ENCODE measurements around the gene ROBO2. TPM values are rescaled to one million over a fixed set of nuclear protein-coding genes. Genes with fewer than 3 reads are reported as not detected.

Gene ROBO2
- total RNA-seq, 4 donors from 2014 or later = 0.30 to 4.3 (median 2.0) TPM

- TF ChIP-seq POLR2A (IDR thresholded peaks at IDR 0.05) = no peak
- TF ChIP-seq, protein P1, sequence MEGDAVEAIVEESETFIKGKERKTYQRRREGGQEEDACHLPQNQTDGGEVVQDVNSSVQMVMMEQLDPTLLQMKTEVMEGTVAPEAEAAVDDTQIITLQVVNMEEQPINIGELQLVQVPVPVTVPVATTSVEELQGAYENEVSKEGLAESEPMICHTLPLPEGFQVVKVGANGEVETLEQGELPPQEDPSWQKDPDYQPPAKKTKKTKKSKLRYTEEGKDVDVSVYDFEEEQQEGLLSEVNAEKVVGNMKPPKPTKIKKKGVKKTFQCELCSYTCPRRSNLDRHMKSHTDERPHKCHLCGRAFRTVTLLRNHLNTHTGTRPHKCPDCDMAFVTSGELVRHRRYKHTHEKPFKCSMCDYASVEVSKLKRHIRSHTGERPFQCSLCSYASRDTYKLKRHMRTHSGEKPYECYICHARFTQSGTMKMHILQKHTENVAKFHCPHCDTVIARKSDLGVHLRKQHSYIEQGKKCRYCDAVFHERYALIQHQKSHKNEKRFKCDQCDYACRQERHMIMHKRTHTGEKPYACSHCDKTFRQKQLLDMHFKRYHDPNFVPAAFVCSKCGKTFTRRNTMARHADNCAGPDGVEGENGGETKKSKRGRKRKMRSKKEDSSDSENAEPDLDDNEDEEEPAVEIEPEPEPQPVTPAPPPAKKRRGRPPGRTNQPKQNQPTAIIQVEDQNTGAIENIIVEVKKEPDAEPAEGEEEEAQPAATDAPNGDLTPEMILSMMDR (IDR thresholded peaks at IDR 0.05) = no peak
- H3K4me3 ChIP-seq (ENCODE audit: low read depth, poor library complexity, severe bottlenecking) = no peak overlapping the region
- intact Hi-C loops (cut with DNase I; ENCODE audit: low total_unique reads) = no loop called here
- 77 to 88% methylated on average over 2 of the region's 2 CpGs for WGBS, 2 donors
- DNase-seq (ENCODE audit: low spot score in 2 of 2) = no peak
Measured at GRCh38 chr3:77078279-77078678, 38.4 kb downstream of the ROBO2 start.

GRCh38 chr3:77079988-77080610 lies 40.2 kb downstream of the ROBO2 start:
- H3K4me3 ChIP-seq (ENCODE audit: low read depth, poor library complexity, severe bottlenecking) = no peak overlapping the region
- 87 to 90% methylated on average over 12 of the region's 12 CpGs for WGBS, 2 donors
- TF ChIP-seq POLR2A (IDR thresholded peaks at IDR 0.05) = no peak
- TF ChIP-seq, protein P1 (IDR thresholded peaks at IDR 0.05) = no peak
- intact Hi-C loops (cut with DNase I; ENCODE audit: low total_unique reads) = no loop called here
- DNase-seq (ENCODE audit: low spot score in 2 of 2) = no peak

DNA sequence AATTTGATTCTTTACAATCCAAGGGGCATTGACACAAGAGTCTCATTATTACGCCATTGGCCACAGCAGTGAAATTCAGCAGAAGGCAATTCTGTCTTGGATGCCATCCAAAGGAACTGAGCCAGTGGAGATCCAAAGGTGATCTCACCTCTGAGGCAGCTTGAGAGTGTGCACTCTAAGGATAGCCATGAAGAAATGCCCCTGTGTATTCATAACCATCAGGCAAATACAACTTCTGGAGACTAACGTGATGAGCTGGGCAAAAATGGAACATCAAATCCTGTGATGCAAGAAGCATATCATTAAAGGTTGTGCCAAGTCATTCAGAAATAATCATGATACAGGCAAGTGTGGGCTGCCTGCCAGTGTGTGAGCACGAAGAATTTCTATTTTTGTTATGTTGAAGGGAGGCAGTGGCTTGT lies 41.4 kb downstream of the ROBO2 start:
- no peak for DNase-seq (ENCODE audit: low spot score in 2 of 2)
- no peak for TF ChIP-seq POLR2A (IDR thresholded peaks at IDR 0.05)
- TF ChIP-seq, protein P1 (IDR thresholded peaks at IDR 0.05) = no peak
- intact Hi-C loops (cut with DNase I; ENCODE audit: low total_unique reads) = no loop called here
- 25 to 31% methylated on average over 3 of the region's 3 CpGs for WGBS, 2 donors
- H3K4me3 ChIP-seq (ENCODE audit: low read depth, poor library complexity, severe bottlenecking) = no peak overlapping the region

GRCh38 chr3:77084511-77084910 lies 44.6 kb downstream of the ROBO2 start:
- intact Hi-C loops (cut with DNase I; ENCODE audit: low total_unique reads) = no loop called here

DNA sequence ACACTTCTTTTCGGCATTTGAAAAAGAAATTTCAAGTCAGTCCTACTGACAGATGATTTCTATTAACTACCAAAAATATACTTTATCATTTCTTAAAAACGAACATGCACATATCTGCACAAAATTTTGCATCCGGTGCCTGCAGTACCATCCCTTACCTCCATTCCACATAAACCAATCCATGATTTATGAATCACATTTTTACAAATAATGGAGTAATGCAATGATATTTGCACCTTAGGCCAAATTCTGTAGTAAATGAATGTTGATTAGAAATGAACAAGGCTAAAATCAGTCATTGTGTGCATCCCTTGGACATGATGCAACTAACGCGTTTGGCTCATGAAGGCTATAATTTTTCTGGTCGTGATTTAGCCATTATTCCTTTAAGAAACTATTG lies 46.5 kb downstream of the ROBO2 start:
- H3K4me3 ChIP-seq (ENCODE audit: low read depth, poor library complexity, severe bottlenecking) = no peak overlapping the region
- 88 to 92% methylated on average over 6 of the region's 6 CpGs for WGBS, 2 donors
- TF ChIP-seq, protein P1 (IDR thresholded peaks at IDR 0.05) = no peak
- TF ChIP-seq POLR2A (IDR thresholded peaks at IDR 0.05) = no peak
- DNase-seq (ENCODE audit: low spot score in 2 of 2) = no peak
- intact Hi-C loops (cut with DNase I; ENCODE audit: low total_unique reads) = no loop called here

More at GRCh38 chr3:77084511-77084910, 44.6 kb downstream of the ROBO2 start:
- TF ChIP-seq, protein P1 (IDR thresholded peaks at IDR 0.05) = no peak
- 42 to 51% methylated on average over 2 of the region's 2 CpGs for WGBS, 2 donors
- H3K4me3 ChIP-seq (ENCODE audit: low read depth, poor library complexity, severe bottlenecking) = no peak overlapping the region
- no peak for DNase-seq (ENCODE audit: low spot score in 2 of 2)

GRCh38 chr3:77091809-77092208 lies 51.9 kb downstream of the ROBO2 start:
- WGBS, 2 donors = 95 to 96% methylated on average over 5 of the region's 5 CpGs
- intact Hi-C loops (cut with DNase I; ENCODE audit: low total_unique reads) = no loop called here
- no peak overlapping the region for H3K4me3 ChIP-seq (ENCODE audit: low read depth, poor library complexity, severe bottlenecking)
- DNase-seq (ENCODE audit: low spot score in 2 of 2) = no peak
- no peak for TF ChIP-seq POLR2A (IDR thresholded peaks at IDR 0.05)
- TF ChIP-seq, protein P1 (IDR thresholded peaks at IDR 0.05) = no peak

Data from lower leg skin (tissue), 4 donors.